ENCODE data around the gene FCRLB. TPM values are rescaled to one million over a fixed set of nuclear protein-coding genes. Genes with fewer than 3 reads are reported as not detected.

The FCRLB gene
- total RNA-seq, 1 donor from 2014 or later, result 0.17 TPM

DNA sequence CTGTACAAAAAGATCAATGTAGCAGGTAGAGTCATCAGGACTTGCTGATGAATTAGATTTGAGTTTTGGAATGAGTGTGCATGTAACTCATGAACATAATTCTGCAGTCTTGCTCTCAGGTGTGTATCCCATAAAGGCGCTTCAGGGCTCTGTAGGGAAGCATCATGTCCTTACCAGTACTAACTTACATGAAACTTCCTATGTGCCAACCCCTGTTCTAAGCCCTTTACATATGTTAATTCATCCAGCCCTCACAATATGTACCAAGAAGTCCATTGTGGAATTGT lies 2.1 kb upstream of the FCRLB start:
- intact Hi-C loops (cut with micrococcal nuclease), result no loop called here

- intact Hi-C loops (cut with micrococcal nuclease), result no loop called here
These were observed 922 bp upstream of the FCRLB start for GRCh38 chr1:161720422-161720821.

DNA sequence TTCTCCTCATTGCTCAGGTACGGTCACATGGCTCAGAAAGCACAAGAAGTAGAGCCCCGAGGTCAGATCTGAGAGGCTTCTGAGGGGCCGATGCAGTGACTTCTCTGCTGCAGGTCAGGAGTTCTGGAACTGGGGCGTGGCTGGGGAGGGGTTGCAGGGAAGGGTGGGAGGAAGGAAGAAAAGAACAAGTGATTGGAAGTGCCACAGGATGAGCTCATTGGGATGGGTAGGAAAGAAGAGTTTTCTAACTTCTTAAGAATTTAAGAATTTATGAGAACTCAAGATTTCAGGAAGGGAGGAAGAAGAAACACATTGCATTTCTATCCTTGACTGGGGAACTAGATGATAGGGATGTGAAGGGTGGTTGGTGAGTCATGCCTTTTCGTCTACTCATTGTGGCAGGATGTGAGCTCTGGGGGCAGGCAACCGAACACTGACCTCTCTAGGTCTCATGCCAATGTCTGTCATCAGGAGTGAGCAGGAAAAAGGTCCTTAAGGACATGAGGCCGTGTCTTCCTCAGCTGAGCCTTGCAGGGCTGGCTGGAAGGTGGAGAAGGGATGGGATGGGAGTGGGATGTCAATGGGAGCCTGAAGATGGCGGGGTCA lies 497 bp downstream of the FCRLB start:
- intact Hi-C loops (cut with micrococcal nuclease), result no loop called here

DNA sequence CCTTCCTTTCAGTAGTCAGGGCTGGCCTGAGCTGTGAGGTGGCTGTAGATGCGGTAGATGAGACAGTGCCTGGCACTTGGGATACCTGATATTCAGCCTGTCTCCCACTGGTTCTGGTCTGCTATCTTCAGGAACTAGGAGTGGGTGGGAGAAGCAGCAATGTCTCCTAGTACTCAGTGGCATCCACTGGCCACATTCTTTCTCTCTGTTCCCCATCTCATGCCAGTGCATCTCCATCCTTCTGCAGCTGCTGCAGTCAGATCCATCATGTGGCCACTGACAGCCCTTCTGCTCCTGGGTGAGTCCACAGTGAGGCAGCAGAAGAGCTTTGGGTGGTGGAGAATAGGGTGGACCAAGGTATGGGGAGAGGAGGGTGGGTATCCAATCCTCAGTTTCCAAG lies 1.1 kb downstream of the FCRLB start:
- intact Hi-C loops (cut with micrococcal nuclease), result no loop called here

DNA sequence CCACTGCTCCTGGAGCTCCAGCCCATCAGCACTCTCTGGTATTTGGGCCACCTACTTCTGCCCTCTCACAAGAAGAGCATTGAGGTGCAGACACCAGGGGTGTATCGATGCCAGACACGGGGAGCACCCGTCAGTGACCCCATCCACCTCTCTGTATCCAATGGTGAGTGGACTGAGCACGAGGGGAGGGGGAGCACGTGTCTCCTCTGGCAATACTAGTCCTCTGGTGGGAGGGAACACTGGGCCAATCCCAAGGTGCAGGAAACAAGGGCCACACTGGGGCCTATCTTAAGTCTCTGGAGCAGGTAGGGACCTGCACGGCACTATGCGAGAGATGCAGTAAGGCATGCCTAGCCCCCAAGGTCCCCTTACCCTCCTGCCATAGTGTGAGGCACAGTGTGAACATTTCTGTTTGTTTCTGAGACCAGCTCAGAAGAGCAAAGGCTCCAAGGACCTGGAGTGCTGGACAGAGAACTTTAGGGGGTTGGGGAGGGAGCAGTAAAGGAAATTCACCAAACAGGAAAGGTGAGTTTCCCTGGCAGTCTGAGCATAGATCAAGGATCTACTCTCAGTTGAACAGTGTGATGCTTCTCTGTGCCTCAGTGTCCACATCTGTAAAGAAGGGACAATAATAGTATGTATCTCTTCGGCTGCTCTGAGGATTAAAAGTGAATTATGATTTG lies 2.3 kb downstream of the FCRLB start:
- intact Hi-C loops (cut with micrococcal nuclease), result no loop called here

DNA sequence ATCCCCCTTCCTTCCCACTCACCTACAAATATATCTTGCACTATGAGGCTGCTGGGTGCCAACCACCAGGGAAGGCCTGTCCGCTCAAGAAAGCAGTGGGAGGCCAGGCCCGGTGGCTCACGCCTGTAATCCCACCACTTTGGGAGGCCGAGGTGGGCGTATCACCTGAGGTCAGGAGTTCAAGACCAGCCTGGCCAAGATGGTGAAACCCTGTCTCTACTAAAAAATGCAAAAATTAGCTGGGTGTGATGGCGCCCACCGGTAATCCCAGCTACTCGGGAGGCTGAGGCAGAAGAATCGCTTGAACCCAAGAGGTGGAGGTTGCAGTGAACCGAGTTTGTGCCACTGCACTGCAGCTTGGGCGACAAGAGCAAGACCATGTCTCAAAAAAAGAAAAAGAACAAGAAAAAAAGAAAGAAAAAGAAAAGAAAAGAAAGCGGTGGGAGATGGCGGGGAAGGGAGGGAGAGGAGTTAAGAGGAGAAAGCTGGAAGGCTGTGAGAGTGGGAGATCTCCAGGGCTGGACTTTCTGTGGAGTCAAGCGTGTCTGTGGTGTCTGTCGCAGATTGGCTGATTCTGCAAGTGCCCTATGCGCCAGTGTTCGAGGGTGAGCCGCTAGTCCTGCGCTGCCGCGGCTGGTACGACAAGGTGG lies 4.0 kb downstream of the FCRLB start:
- intact Hi-C loops (cut with micrococcal nuclease), result loop anchor here (5.0 kb wide), 1 partner anchor 593 kb away; the partner anchor contains the start of gene DEDD

- intact Hi-C loops (cut with micrococcal nuclease), result loop anchor here (1.0 to 5.0 kb wide), 3 partner anchors 15 to 594 kb away; partner anchors contain the start of gene DEDD
These were observed 4.6 kb downstream of the FCRLB start for GRCh38 chr1:161725908-161726472.

DNA sequence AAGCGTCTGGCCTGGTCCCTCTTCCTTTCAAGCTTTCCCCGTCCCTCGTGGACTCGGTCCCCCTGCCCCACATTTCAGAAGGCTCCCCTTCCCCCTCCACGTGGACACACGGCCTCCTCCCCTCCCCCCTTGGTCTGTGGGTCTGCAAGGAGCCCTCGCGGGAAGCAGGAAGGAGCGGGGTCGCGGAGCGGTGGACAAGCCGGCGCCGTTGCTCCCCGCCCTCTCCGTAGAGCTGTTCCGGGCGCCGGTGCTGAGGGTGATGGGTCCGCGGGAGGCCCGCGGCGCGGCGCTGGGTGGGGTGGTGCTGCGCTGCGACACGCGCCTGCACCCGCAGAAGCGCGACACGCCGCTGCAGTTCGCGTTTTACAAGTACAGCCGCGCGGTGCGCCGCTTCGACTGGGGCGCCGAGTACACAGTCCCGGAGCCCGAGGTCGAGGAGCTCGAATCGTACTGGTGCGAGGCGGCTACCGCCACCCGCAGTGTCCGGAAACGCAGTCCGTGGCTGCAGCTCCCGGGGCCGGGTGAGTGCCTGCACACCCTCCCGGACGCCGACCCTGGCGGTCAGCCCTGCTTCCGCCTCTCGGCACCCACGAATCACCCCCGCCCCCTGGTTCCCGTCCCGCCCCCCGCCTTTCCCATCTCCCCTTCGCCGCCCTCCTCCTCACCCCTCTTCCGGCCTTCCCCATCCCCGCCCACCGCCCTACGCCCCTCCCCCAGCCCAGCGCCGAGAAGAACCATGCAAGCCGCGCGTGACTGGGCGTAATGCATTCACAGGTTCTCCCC lies 5.3 kb downstream of the FCRLB start:
- intact Hi-C loops (cut with micrococcal nuclease), result loop anchor here (1.0 to 5.0 kb wide), 6 partner anchors 12 to 594 kb away; partner anchors contain the start of genes DEDD and DUSP12

DNA sequence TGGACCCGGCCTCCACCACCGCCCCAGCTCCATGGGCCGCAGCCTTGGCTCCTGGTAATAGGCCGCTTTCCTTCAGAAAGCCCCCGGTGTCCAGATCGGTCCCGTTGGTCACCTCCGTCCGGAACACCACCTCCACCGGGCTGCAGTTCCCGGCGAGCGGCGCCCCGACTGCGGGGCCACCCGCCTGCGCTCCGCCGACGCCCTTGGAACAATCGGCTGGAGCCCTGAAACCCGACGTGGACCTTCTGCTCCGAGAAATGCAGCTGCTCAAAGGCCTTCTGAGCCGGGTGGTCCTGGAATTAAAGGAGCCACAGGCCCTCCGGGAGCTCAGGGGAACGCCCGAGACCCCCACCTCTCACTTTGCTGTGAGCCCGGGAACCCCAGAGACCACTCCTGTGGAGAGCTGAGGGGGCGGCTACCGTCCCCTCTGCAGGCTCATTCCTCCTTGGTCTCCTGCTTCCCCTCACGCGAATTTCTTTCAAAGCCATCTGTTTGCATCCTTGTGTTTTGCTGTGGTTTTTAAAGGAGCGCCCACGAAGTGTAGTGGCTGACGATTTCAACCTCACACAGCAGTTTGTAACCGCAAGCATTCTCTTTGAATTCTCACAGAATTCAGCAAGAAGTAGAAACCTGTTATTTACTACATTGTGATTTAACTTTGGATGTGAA lies 6.0 kb downstream of the FCRLB start:
- intact Hi-C loops (cut with micrococcal nuclease), result loop anchor here (1.0 to 5.0 kb wide), 5 partner anchors 11 to 595 kb away; partner anchors contain the start of genes DEDD and DUSP12

GRCh38 chr1:161728376-161729226 lies 7.3 kb downstream of the FCRLB start:
- intact Hi-C loops (cut with micrococcal nuclease), result loop anchor here (5.0 kb wide), 1 partner anchor 596 kb away; the partner anchor contains the start of gene DEDD

- intact Hi-C loops (cut with micrococcal nuclease), result no loop called here
These were observed 8.8 kb downstream of the FCRLB start for GRCh38 chr1:161730050-161730564.

DNA sequence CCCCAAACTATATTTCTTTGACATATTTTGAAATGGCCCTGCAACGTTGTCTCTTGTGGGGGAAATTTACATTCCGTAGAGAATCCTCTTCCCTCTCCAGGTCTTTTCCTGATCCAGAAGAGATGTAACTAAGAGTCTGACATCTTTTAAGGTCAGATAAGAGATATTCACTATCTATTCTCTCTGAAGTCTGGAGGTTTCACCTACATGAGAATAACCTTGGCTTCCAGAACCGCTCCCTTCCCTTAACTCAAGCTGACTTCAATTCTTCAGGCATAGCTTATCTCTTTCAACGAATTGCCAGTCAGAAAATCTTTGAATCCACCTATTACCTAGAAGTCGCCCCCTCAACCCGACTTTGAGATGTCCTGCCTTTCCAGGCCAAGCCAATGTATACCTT lies 9.9 kb downstream of the FCRLB start:
- intact Hi-C loops (cut with micrococcal nuclease), result no loop called here

DNA sequence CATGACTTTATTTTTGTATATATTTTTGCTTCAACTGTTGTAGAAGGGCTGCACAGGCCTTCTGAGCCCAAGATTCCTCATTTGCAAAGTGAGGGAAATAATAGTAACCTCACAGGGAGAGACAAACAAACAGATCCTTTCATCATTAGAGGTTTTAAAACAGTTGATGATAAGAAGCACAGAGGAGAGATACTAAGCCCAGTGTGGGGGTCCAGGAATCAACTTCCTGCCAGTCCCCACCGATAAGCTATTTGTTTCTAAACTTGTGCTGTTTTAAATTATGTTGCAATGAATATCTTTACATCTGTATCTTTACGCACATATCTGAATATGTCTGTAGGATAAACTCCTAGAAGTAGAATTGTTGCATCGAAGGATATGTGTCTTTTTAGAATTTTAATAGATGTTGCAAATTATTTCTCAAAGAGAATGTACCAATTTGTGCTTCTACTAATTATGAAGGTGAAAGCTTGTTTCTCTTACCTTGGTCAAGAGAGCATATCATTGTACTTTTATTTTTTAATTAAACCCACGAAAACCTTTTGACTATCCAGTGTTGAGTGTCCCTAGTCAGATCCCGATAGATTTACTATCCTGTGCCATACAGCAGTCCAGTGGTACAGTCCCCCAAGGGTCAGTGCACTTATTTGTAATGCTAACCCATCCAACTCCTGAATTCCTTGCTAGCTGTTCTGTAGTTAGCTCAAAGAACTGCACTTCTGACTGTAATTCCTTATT lies 10.8 kb downstream of the FCRLB start:
- intact Hi-C loops (cut with micrococcal nuclease), result no loop called here

DNA sequence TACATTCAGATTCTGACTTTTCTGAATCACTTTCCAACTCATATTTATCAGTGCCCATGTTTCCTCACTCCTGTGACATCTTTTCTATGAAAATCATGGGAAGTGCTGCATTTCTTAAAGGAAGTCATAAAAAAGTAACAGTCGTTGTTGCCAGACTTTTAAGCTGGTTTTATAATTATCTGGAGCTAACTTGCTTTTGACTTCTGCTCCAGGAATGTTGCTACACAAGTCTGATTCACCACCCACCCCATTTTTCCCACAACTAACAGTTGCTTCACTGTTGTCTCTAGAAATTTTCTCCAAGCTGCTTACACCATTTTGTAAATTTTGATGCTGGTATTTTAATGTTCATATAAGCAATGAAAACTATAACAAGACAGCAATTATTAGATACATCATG lies 12.2 kb downstream of the FCRLB start:
- intact Hi-C loops (cut with micrococcal nuclease), result no loop called here

DNA sequence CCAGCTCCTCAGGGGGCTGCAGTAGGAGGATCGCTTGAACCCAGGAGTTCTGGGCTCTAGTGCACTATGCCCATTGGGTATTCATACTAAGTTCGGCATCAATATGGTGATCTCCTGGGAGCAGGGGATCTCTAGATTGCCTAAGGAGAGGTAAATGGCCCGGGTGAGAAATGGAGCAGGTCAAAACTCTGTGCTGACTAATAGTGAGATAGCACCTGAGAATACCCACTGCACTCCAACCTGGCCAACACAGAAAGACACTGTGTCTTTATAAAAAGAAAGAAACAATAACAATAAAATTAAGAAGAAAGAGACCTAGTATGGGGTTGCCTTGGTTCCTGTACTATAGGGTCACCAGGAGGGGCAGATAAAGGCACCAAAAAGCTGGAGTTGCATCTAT lies 14.5 kb downstream of the FCRLB start:
- intact Hi-C loops (cut with micrococcal nuclease), result no loop called here

DNA sequence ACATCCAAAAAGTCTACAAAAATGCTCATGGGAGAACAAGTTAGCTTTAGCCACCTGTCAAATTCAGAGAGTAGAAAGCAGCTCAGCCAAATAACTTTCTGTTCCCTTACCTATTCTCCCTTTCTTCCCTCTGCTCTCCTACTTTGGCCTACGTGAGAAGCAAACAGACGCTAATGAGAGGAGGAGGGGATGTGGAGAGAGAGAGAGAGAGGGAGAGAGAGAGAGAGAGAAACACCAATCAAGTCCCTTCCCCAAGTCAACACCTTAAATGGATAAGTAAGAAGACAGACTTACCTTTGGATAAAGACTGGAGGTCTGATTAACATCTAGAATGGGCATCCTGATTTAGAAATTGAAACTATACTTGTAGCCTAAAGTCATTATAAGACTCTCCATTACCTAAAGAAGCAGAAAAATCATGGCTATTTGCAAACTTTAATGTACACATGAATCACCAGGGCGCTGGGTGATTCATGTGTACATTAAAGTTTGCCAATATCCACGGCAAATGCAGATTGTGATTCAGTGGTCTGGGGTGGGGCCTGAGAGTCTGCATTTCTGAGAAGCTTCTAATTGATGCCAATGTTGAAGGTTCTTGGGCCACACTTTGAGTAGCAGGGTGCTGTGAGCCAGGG lies 15.1 kb downstream of the FCRLB start:
- intact Hi-C loops (cut with micrococcal nuclease), result no loop called here

- intact Hi-C loops (cut with micrococcal nuclease), result loop anchor here (1.0 kb wide), 1 partner anchor 10 kb away; no protein-coding TSS in a partner anchor
These were observed 16.3 kb downstream of the FCRLB start for GRCh38 chr1:161737625-161738024.

- intact Hi-C loops (cut with micrococcal nuclease), result loop anchor here (1.0 kb wide), 1 partner anchor 11 kb away; no protein-coding TSS in a partner anchor
These were observed 17.4 kb downstream of the FCRLB start for GRCh38 chr1:161738627-161739287.
